Muscle layer of colon (tissue), 2 donors: ENCODE data around the gene OR51B2.
"Not testable (repeated sequence)": the region's sequence is repeated elsewhere in the genome, so short reads cannot be mapped to it uniquely, and the experiment has no call there.

Source experiments
- H3K27ac ChIP-seq: one replicate; pipeline ENCODE4 v1.7.0; 2013; ENCODE audit warnings: low read depth, mild to moderate bottlenecking, low read length, moderate library complexity
- H3K27me3 ChIP-seq, 2 donors: one replicate each; pipeline ENCODE4 v1.7.0; 2013; ENCODE audit warnings: low read length in 2 of 2, mild to moderate bottlenecking in 2 of 2; ENCODE audit not compliant: insufficient read depth in 2 of 2, control insufficient read depth in 1 of 2
- H3K36me3 ChIP-seq: one replicate; pipeline ENCODE4 v1.7.0; 2013; ENCODE audit warnings: mild to moderate bottlenecking, low read length; ENCODE audit not compliant: insufficient read depth
- H3K4me1 ChIP-seq: one replicate; pipeline ENCODE4 v1.7.0; 2013; ENCODE audit warnings: mild to moderate bottlenecking, low read length; ENCODE audit not compliant: insufficient read depth
- H3K4me3 ChIP-seq, 2 donors: one replicate each; pipeline ENCODE4 v1.7.0; 2013; ENCODE audit warnings: low read length in 2 of 2, low read depth in 1 of 2, mild to moderate bottlenecking in 1 of 2, moderate library complexity in 1 of 2
- H3K9ac ChIP-seq: one replicate; pipeline ENCODE4 v1.7.0; 2013; ENCODE audit warnings: low read length
- H3K9me3 ChIP-seq: one replicate; pipeline ENCODE4 v1.7.0; 2013; ENCODE audit warnings: mild to moderate bottlenecking, low read length
- donor health status: abdominal sarcoma.
- donor health status: Adenocarcinoma of cecum.

The OR51B2 gene

DNA sequence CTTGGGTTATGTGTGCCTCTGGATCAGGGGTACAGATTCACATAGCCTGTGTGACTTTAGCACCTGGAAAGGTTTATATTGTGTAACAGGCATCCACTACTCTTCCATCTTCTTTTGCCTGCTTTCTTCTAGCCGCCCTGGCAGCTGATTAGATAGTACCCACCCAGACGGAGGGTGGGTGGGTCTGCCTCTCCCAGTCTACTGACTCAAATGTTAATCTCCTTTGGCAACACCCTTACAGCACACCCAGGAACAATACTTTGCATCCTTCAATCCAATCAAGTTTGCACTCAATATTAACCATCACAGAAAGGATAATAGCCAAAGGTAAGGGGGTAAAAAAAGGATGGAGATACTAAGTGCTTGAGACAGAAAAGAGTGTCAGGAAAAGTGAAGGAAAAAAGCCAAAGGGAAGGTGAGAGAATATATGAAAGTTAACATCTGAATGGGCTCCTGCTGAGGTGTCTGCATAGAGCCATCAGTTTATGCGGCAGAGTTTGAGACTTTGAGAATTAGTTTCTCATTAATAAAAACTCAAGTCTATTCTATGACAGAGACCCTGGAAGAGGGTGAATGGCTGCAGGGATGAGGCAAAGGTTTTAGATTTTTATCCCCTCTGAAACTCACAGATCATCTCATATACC is 24.6 kb upstream of the OR51B2 start:
- Histone ChIP-seq H3K9me3 (no peaks in the 10 kb centered on the region), H3K27me3 (no peaks in the 10 kb centered on the region), H3K4me3 (no peak overlapping the region)

GRCh38 chr11:5345831-5346230 is 21.7 kb upstream of the OR51B2 start:
- Histone ChIP-seq H3K36me3 (no peaks in the 10 kb centered on the region), H3K9me3 (no peaks in the 10 kb centered on the region), H3K9ac (no peak overlapping the region), H3K4me3 (no peak overlapping the region), H3K27me3 (no peaks in the 10 kb centered on the region), H3K4me1 (no peaks in the 10 kb centered on the region), H3K27ac (no peak overlapping the region)

More for the DNA sequence above, 24.6 kb upstream of the OR51B2 start:
- H3K9ac ChIP-seq, result no peak overlapping the region
- no peaks in the 10 kb centered on the region for H3K36me3 ChIP-seq
- no peak overlapping the region for H3K27ac ChIP-seq
- H3K4me1 ChIP-seq, result no peaks in the 10 kb centered on the region

GRCh38 chr11:5343474-5344335 is 19.6 kb upstream of the OR51B2 start, which contains the start of gene OR51B5:
OR51B5 (minus strand) TSS chr11:5343524; CDS start chr11:5343524, 0 bp downstream.
- Histone ChIP-seq H3K27ac (no peak within 1 kb of the TSS), H3K9ac (no peak within 1 kb of the TSS), H3K9me3 (no peaks in the 10 kb centered on the region), H3K27me3 (no peaks in the 10 kb centered on the region), H3K4me3 (no peak within 1 kb of the TSS), H3K4me1 (no peaks in the 10 kb centered on the region), H3K36me3 (no peaks in the 10 kb centered on the region)

DNA sequence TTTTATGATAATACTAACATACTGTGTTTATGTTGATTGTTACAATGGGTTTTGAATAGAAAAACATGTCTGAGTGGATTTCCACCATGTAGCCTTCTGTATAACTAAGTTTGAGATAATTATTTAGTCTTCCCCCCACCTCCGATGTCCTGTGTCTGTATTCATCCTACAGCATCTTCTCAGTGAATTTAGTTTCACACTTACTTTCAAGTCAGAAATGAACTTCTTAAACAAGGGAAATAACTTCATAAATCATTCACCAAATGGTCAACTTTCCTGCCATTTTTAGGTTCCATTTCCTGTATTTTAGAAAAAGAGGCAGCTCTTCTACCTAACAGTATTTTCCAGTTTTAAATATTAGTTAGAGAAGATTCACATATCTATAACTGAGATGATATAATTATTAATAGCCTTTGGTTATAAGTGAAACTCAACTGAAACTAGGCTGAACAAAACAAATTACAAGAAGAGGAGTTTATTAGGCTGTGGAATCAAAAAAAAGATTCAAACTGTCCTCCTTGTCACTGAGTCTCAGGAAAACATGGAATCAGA is 15.8 kb upstream of the OR51B2 start:
- Histone ChIP-seq H3K4me1 (no peaks in the 10 kb centered on the region), H3K27me3 (no peaks in the 10 kb centered on the region), H3K4me3 (no peak overlapping the region), H3K9ac (no peak overlapping the region), H3K27ac (no peak overlapping the region), H3K36me3 (no peaks in the 10 kb centered on the region), H3K9me3 (no peaks in the 10 kb centered on the region)

GRCh38 chr11:5337253-5337652 is 13.2 kb upstream of the OR51B2 start:
- not testable (repeated sequence) for H3K36me3 ChIP-seq, H3K4me3 ChIP-seq, H3K9me3 ChIP-seq, H3K27me3 ChIP-seq, H3K9ac ChIP-seq, H3K4me1 ChIP-seq, H3K27ac ChIP-seq

DNA sequence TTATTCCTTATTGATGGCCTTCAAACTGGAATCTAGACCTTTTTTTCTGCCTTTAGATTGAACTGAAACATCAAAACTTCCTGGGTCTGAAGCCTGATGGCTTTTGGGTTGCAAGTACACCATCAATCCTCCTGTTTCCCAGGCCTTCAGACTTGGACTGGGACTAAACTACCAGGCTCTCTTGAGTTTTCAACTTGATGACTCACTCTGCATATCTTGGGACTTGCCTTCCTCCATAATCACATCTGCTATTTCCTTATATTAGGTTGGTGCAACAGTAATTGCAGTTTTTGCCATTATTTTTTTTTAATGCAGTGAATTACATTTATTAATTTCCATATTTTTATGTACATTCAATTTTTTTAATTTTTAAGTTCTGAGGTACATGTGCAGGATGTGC is 12.2 kb upstream of the OR51B2 start:
- Histone ChIP-seq H3K27ac (no peak overlapping the region), H3K4me3 (no peak overlapping the region), H3K9me3 (no peaks in the 10 kb centered on the region), H3K9ac (no peak overlapping the region), H3K4me1 (no peaks in the 10 kb centered on the region), H3K27me3 (no peaks in the 10 kb centered on the region), H3K36me3 (no peaks in the 10 kb centered on the region)

GRCh38 chr11:5335170-5335569 is 11.1 kb upstream of the OR51B2 start:
- Histone ChIP-seq H3K36me3 (no peaks in the 10 kb centered on the region), H3K9me3 (no peaks in the 10 kb centered on the region), H3K27ac (no peak overlapping the region), H3K4me3 (no peak overlapping the region), H3K4me1 (no peaks in the 10 kb centered on the region), H3K9ac (no peak overlapping the region), H3K27me3 (no peaks in the 10 kb centered on the region)

GRCh38 chr11:5317292-5317691 is 6.8 kb downstream of the OR51B2 start:
- no peaks in the 10 kb centered on the region for H3K4me1 ChIP-seq
- no peak overlapping the region for H3K27ac ChIP-seq
- H3K36me3 ChIP-seq, result no peaks in the 10 kb centered on the region
- H3K9ac ChIP-seq, result no peak overlapping the region
- no peaks in the 10 kb centered on the region for H3K27me3 ChIP-seq
- H3K4me3 ChIP-seq, result no peak overlapping the region
- H3K9me3 ChIP-seq, result no peaks in the 10 kb centered on the region

DNA sequence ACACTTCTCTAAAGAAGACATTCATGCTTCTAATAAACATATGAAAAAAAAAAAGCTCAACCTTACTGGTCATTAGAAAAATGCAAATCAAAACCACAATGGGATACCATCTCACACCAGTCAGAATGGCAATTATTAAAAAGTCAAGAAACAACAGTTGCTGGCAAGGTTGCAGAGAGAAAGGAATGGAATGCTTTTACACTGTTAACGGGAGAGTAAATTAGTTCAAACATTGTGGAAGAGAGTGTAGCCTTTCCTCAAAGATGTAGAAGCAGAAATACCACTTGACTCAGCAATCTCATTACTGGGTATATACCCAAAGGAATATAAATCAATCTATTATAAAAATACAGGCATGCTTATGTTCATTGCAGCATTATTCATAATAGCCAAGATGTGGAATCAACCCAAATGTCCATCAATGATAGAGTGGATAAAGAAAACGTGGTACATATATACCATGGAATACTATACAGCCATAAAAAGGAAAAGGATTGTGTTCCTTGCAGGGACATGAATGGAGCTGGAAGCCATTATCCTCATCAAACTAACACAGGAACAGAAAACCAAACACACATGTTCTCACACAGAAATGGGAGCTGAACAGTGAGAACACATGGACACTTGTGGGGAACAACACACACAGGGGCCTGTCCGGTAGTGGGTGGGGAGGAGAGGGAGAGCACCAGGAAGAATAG is 10.6 kb downstream of the OR51B2 start:
- not testable (repeated sequence) for H3K4me1 ChIP-seq, H3K27ac ChIP-seq, H3K4me3 ChIP-seq, H3K9me3 ChIP-seq, H3K27me3 ChIP-seq, H3K36me3 ChIP-seq, H3K9ac ChIP-seq

DNA sequence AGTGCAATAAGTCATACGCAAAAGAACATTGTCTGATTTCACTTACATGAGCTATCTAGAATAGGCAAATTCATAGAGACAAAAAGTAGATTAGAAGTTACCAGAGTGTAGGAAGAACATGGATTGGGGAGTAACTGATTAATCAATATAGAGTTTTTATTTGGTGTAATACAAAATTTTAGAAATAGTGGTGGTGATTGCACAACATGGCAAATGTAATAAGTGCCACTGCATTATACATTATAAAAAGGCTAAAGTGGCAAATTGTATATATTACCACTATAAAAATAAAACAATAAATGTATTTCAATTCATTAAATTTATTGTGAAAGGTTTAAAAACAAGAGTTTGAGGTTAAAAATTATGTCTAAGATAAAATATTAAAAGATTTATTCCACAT is 13.7 kb downstream of the OR51B2 start:
- H3K27me3 ChIP-seq, result no peaks in the 10 kb centered on the region
- no peaks in the 10 kb centered on the region for H3K36me3 ChIP-seq
- no peaks in the 10 kb centered on the region for H3K4me1 ChIP-seq
- H3K9ac ChIP-seq, result no peak overlapping the region
- H3K4me3 ChIP-seq, result no peak overlapping the region
- no peak overlapping the region for H3K27ac ChIP-seq
- H3K9me3 ChIP-seq, result no peaks in the 10 kb centered on the region

DNA sequence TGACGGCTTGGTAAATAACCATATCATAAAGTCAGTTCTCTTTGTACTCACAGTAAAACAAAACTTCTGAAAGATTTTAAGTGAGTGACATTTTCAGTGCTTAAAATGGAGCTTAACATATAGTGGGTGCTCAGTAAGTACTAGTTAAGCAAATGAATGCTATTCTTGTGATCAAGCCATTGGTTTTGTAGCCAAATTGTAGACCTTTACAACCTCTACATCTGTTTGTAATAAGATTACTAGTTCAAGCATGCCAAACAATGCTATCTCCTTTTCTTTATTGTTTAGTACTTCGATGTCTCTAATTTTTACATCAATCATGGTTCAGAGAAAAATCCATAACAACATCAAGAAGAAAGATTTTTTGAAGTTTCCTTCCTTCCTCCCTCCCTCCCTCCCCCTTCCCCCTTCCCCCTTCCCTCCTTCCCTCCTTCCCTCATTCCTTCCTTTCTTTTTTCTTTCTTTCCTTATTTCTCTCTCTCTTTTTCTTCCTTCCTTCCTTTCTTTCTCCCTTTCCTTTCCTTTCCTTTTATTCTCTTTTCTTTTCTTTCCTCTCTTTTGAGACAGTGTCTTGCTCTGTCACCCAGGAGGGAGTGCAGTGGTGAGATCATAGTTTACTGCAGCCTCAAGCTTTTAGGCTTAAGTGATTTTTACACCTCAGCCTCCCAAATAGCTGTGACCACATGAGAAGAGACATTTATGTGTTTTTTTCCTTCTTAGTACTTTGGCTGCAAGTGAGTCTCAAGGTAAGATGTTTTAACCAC is 16.7 kb downstream of the OR51B2 start:
- no peak overlapping the region for H3K9ac ChIP-seq
- H3K4me3 ChIP-seq, result no peak overlapping the region
- H3K27me3 ChIP-seq, result no peaks in the 10 kb centered on the region
- H3K27ac ChIP-seq, result no peak overlapping the region
- no peaks in the 10 kb centered on the region for H3K36me3 ChIP-seq
- H3K4me1 ChIP-seq, result no peaks in the 10 kb centered on the region
- no peaks in the 10 kb centered on the region for H3K9me3 ChIP-seq
